Coronary artery (tissue), 2 donors: ENCODE data around the gene FAM149B1.

Experiments used
- DNase-seq: peaks from one replicate; pipeline ENCODE4 v3.0.0-alpha.2; 2017; ENCODE audit warnings: low spot score
- H3K27ac ChIP-seq, 2 donors: fragments of 200-600 bp; sonication (generic); one replicate each; pipeline ENCODE4 v1.5.1; 2016 to 2019
- H3K4me3 ChIP-seq: fragments of 200-600 bp; sonication (generic); 2 replicates; pipeline ENCODE4 v1.5.1; 2016; ENCODE audit warnings: mild to moderate bottlenecking, moderate library complexity
- TF ChIP-seq, protein P1 (sequence below): fragments of 200-600 bp; sonication (generic); IDR thresholded peaks from one replicate; pipeline ENCODE4 v1.5.1; 2019; ENCODE audit warnings: antibody characterized with exemption

The FAM149B1 gene

DNA sequence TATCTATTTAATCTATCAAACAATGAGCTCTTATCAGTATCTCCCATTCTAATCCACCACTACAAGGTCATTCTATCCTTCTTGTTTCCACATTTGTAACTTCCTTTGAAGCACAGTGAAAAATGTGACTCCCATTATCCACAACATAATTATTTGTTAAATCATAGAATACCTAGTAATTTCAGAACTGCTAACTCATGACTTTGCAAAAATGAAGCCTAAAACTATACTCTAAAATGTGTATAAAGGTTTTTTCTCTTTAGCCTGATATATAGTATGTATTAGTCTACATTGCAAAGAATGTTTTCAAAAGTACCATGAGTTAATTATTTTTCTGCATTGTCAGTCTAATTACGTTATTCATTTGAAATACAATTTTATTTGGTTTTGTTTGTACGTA lies 96.5 kb downstream of the FAM149B1 start:
- no peak overlapping the region for H3K4me3 ChIP-seq
- TF ChIP-seq, protein P1, sequence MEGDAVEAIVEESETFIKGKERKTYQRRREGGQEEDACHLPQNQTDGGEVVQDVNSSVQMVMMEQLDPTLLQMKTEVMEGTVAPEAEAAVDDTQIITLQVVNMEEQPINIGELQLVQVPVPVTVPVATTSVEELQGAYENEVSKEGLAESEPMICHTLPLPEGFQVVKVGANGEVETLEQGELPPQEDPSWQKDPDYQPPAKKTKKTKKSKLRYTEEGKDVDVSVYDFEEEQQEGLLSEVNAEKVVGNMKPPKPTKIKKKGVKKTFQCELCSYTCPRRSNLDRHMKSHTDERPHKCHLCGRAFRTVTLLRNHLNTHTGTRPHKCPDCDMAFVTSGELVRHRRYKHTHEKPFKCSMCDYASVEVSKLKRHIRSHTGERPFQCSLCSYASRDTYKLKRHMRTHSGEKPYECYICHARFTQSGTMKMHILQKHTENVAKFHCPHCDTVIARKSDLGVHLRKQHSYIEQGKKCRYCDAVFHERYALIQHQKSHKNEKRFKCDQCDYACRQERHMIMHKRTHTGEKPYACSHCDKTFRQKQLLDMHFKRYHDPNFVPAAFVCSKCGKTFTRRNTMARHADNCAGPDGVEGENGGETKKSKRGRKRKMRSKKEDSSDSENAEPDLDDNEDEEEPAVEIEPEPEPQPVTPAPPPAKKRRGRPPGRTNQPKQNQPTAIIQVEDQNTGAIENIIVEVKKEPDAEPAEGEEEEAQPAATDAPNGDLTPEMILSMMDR: no peak
- DNase-seq: no peak
- no peak overlapping the region for H3K27ac ChIP-seq

DNA sequence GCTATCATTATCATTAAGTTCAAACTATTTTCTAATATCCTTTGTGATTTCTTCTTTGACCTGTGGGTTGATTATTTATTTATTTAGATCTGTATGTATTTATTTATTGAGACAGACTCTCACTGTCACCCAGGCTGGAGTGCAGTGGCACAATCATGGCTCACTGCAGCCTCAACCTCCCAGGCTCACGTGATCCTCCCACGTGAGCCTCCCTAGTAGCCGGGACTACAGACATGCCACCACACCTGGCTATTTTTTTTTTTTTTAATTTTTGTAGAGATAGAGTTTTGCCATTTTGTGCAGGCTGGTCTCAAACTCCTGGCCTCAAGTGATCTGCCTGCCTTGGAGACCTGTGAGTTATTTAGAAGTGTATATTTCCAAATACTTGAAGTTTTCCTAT lies 113.2 kb downstream of the FAM149B1 start:
- DNase-seq: no peak
- TF ChIP-seq, protein P1: no peak
- Histone ChIP-seq H3K27ac (no peak overlapping the region), H3K4me3 (no peak overlapping the region)

DNA sequence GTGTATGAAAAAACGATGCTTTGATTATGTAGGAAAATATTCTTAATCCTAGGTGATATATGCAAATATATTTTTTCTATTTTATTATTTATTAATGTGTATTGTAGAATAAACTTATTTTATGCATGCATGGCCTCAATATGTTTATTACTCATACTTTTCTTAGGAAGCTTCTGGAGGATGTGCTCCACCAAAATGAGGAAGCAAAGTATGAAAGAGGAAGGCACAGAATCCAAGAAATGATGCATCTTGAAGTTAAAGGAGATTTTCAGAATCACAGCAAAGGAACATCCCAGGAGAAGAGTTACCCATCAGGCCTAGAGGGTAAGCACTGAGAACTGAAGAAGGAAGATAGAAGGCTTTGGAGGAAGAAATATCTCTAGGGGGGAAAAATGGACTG lies 119.5 kb downstream of the FAM149B1 start:
- no peak overlapping the region for H3K27ac ChIP-seq
- no peak for DNase-seq
- no peak overlapping the region for H3K4me3 ChIP-seq
- TF ChIP-seq, protein P1: no peak

DNA sequence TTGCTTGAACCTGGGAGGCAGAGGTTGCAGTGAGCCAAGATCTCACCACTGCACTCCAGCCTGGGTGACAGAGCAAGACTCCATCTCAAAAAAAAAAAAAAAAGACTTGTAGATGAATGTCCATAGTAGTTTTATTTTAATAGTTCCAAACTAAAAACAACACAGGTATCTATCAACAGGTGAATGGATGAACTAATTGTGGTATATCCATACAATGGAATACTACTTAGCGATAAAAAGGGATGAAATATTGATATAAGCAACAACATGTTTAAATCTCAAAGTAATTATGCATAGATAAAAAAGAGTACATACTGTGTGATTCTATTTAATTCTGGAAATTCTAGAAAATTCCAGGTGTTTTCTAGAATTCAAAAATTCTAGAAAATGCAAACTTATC lies 122.0 kb downstream of the FAM149B1 start:
- H3K27ac ChIP-seq: no peak overlapping the region
- H3K4me3 ChIP-seq: no peak overlapping the region
- DNase-seq: no peak
- TF ChIP-seq, protein P1: no peak

DNA sequence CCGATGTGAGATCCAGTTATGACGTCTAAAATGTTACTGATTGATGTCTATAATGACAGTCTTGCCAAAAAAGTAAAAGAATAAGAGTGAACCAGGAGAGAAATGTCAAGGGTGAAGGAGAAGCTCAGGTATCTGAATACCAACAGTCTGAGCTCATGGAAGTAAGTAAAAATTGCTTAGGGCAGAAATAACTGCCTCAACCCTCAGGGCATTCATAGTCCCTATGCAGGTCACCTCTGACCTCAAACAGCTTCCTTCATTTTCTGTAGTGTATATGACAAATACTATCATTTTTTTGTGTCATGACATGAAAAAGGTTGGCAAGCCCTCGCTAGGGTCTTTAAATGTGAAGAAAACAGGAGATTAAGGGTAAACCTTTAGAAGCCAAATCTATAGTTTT lies 125.5 kb downstream of the FAM149B1 start:
- no peak overlapping the region for H3K4me3 ChIP-seq
- H3K27ac ChIP-seq: no peak overlapping the region
- TF ChIP-seq, protein P1: no peak
- no peak for DNase-seq
